Nucleus accumbens (tissue), 56 donors: Measurements from ENCODE around the gene PRKAB1.
"Not testable (repeated sequence)": the region's sequence is repeated elsewhere in the genome, so short reads cannot be mapped to it uniquely, and the experiment has no call there.

ENCODE experiments used
- DNase-seq, 56 donors: peaks; one replicate each; lab custom pipeline; 2025; lab: John Stamatoyannopoulos, UW

The PRKAB1 gene

GRCh38 chr12:119706427-119706826 is 38.5 kb downstream of the PRKAB1 start:
- not testable (repeated sequence) for DNase-seq

- no peak for DNase-seq
Measured at GRCh38 chr12:119710374-119710964, 42.5 kb downstream of the PRKAB1 start.

GRCh38 chr12:119710965-119711551 is 43.1 kb downstream of the PRKAB1 start:
- DNase-seq: peak in 26 of 56 donors; percentile 11 to 74 (median 48)

DNA sequence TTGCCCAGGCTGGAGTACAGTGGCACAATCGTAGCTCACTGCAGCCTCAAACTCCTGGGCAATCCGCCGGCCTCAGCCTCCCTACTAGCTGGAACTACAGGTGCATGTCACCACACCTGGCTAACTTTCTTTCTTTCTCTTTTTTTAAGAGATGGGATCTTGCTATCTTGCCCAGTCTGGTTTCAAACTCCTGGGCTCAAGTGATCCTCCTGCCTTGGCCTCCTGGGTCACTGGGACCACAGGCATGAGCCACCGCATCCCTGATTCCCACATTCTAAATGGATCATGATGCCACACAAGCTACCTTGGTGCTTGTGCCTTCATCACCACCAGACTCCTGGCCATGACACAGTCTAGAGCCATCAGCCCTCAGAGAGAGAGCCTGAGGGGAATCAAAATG is 43.8 kb downstream of the PRKAB1 start:
- DNase-seq: no peak

- DNase-seq: no peak
Measured at GRCh38 chr12:119712721-119713120, 44.8 kb downstream of the PRKAB1 start.

- DNase-seq: peak in 9 of 56 donors; percentile 6 to 50 (median 29)
Measured at GRCh38 chr12:119713551-119714031, 45.7 kb downstream of the PRKAB1 start.

DNA sequence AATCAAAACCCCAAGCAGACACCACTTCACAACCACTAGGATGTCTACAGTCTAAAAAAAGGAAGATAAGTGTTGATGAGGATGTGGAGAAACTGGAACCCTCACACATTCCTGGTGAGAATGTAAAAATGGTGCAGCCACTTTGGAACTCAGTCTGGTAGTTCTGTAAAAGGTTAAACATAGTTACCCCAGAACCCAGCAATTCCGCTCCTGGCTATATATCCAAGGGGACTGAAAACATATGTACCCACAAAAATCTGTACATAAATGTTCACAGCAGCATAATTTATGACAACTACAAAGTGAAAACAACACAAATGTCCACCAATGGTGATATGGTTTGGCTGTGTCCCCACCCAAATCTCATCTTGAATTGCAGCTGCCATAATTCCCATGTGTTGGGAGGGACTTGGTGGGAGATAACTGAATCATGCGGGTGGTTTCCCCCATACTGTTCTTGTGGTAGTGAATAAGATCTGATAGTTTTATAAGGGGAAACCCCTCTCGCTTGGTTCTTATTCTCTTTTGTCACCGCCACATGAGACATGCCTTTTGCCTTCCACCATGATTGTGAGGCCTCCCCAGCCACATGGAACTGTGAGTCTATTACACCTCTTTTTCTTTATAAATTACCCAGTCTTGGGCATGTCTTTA is 46.8 kb downstream of the PRKAB1 start:
- no peak for DNase-seq

DNA sequence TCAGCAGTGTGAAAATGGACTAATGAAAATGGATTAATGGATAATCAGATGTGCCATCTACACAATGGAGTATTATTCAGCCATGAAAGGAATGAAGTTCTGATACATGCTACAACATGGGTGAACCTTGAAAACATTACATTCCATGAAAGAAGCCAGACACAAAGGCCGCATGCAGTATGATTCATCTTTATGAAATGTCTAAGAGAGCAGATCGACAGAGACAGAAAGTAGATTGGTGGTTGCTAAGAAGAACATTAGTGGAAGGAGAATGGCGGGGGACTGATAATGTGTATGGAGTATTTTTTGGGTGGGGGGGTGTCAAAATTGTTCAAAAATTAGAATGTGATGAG is 47.3 kb downstream of the PRKAB1 start:
- no peak for DNase-seq

GRCh38 chr12:119718141-119718540 is 50.2 kb downstream of the PRKAB1 start:
- DNase-seq: no peak

- DNase-seq: no peak
Measured at GRCh38 chr12:119720349-119720748, 52.4 kb downstream of the PRKAB1 start.

DNA sequence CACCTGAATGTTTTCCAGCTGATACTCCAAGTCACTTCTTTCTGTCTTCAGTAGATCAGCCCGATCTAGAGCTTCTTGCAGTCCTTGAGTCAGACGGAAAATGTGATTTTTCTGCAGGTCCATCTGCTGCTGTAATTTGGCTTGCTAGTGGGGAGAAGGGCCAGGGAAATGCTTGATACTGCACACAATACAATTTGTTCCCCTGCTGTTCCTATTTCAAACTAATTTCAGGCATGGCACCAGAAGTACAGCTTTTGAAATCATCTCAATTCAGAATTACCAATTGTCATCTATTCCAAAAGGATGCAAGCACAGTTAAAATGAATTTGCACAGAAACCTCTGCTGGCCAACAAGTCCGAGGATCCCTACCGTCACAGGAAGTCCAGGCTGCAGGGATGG is 53.4 kb downstream of the PRKAB1 start:
- DNase-seq: no peak

DNA sequence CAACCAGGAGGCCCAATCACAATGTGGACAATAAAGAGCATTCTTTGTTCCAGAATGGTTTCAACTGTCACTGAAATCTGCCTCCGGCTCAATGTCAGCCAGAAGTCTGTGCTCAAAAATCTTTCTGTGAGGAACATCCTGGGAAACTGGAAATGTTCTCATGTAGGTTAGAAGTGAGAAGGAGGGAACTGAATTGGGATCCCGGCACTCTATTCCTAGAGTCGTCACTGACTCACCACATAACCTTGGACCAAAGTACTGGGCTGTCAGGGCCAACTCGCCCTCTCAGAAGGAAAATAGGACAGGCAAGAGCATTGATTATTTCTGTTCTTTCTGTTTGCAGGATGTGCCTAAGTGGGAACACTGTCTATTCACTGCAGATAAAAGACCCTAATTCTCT is 57.6 kb downstream of the PRKAB1 start:
- peak in 1 of 56 donors; percentile 9 for DNase-seq

GRCh38 chr12:119727600-119728443 is 59.9 kb downstream of the PRKAB1 start:
- DNase-seq: no peak

- DNase-seq: no peak
Measured at GRCh38 chr12:119728444-119728745, 60.5 kb downstream of the PRKAB1 start.

DNA sequence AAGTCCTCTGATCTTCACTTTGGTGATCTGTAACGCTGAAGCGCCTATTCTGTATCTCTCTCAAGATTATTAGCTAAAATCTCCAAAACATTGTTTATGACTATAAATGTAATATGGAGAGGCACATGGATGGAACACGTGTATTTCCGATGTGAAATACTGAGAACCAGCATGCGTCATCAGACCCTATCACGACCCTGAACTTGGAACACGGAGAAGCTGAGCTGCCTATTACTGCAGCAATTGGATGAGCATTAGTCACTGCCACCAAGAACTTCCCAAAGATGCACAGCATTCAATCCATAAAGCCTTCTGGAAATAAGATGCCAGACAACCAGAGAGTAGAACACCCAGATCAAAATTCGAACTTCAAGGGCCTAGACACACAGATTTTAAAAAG is 61.9 kb downstream of the PRKAB1 start:
- DNase-seq: peak in 3 of 56 donors; percentile 11 to 18 (median 13)

DNA sequence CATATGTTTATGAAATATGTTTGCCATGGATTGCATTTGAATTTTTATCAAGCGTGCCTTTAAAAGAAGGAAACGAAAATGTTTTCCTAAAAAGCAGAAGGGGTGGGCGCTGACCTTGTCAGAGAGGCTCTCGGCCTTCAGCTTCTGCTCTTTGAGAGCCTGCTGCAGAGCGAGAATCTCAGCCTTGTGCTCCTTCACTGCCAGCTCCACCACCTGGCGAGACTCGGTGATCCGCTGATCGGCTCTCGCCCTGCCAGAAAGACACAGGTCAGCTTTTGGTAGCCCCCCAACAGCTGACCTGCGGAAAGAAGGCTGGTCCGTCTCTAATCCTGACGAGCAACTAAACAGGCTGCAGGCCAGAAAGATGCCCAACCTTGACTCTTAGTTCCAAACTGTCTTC is 62.4 kb downstream of the PRKAB1 start:
- DNase-seq: no peak
